Ectodermal cell (in vitro differentiated cells): ENCODE data around the gene EFNA5.

Experiments
- H3K27ac ChIP-seq: 2 replicates; pipeline ENCODE4 v1.7.0; 2013; ENCODE audit warnings: mild to moderate bottlenecking, low read depth, low read length; ENCODE audit not compliant: insufficient read depth, poor library complexity, severe bottlenecking
- H3K27me3 ChIP-seq: 2 replicates; pipeline ENCODE4 v1.7.0; 2013; ENCODE audit warnings: mild to moderate bottlenecking, low read length; ENCODE audit not compliant: insufficient read depth, control insufficient read depth, poor library complexity, severe bottlenecking
- H3K36me3 ChIP-seq: one replicate; pipeline ENCODE4 v1.7.0; 2013; ENCODE audit warnings: low read length; ENCODE audit not compliant: control insufficient read depth, insufficient read depth
- H3K4me1 ChIP-seq: one replicate; pipeline ENCODE4 v1.7.0; 2013; ENCODE audit warnings: low read length; ENCODE audit not compliant: control insufficient read depth, insufficient read depth
- H3K4me3 ChIP-seq: 2 replicates; pipeline ENCODE4 v1.7.0; 2013; ENCODE audit warnings: low read depth, low read length, control low read depth; ENCODE audit not compliant: insufficient read depth
- H3K9me3 ChIP-seq: 2 replicates; pipeline ENCODE4 v1.7.0; 2013; ENCODE audit warnings: mild to moderate bottlenecking, low read length, moderate library complexity; ENCODE audit not compliant: control insufficient read depth
- WGBS, 2 experiments: methylation state at CpG; one replicate each; pipeline ENCODE4 v1.1.7; 2013; ENCODE audit warnings: missing lambda C conversion rate in 2 of 2; 5-methylcytosine and 5-hydroxymethylcytosine counted together

The EFNA5 gene

DNA sequence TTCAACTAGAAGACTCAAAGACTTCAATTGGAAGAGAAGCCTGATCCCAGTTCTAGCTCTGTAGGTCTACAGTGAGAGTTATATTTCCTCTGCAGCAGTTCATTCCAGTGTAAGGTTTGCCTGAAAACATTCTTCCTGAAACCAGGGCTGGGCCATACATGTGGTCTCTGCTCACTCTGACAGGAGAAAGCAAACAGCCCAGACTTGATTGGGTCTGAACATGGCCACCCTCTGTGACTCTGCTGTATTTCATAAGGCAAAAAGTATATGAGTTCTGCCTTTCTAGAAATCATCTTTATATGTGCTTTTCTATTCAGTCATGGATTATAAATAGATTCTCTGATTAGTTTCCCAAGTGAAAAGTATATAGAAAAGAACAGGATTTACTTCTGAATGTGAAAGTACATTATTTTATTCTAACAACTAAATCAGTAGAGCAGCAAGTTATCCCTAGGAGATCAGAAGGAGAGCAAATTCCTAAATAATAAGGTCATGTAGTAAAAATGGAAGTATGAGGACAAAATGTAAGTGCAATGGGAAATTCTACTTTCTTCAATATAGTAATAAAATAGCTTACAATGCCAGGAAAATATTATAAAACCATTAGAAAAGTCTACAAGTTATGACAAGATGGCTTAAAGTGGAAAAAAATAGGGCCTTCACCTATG is 144.3 kb downstream of the EFNA5 start:
- Histone ChIP-seq H3K27me3 (no peaks in the 10 kb centered on the region), H3K9me3 (no peaks in the 10 kb centered on the region), H3K4me1 (peaks cover 12% of the 10 kb centered on the region), H3K27ac (no peak overlapping the region), H3K36me3 (no peaks in the 10 kb centered on the region), H3K4me3 (no peak overlapping the region)

GRCh38 chr5:107524111-107524510 is 146.6 kb downstream of the EFNA5 start:
- no peak overlapping the region for H3K4me3 ChIP-seq
- no peaks in the 10 kb centered on the region for H3K27me3 ChIP-seq
- H3K9me3 ChIP-seq: no peaks in the 10 kb centered on the region
- H3K36me3 ChIP-seq: no peaks in the 10 kb centered on the region
- H3K4me1 ChIP-seq: peaks cover 17% of the 10 kb centered on the region
- 97% methylated on average over 2 of the region's 2 CpGs for WGBS, 2 experiments
- H3K27ac ChIP-seq: no peak overlapping the region

DNA sequence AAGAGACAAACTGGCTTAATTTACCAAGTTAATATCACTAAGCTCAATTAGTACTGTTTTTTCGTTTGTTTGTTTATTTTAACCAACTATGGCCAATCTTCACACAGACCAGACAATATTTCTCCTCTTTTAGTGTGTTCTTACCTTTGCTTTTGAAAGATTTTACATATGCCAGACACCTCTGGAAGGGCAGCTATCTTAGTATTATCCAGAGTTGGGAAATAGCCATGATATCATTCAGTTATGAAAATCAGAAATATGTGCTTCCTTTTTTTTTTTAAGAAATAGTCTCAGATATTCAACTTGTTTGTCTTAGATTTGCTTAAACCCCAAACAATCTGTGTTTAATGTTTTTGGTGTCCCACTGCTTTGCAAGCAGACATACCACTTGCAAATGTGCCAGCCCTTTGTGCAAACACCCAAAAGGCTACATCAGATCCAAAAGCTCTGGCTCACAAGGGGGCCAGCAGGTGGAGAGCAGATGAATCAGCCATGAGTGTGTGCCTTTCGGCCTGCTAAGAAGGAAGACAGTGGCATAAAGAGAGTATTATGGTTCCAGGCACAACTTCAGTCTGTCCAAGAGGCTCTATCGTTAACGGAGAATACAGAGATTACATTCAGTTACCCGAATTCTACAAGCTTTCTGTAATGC is 147.6 kb downstream of the EFNA5 start:
- no peak overlapping the region for H3K27ac ChIP-seq
- H3K9me3 ChIP-seq: no peaks in the 10 kb centered on the region
- H3K4me1 ChIP-seq: peaks cover 21% of the 10 kb centered on the region
- H3K27me3 ChIP-seq: no peaks in the 10 kb centered on the region
- no peak overlapping the region for H3K4me3 ChIP-seq
- WGBS, 2 experiments: 81% methylated on average over 5 of the region's 5 CpGs
- H3K36me3 ChIP-seq: no peaks in the 10 kb centered on the region

- Histone ChIP-seq H3K36me3 (no peaks in the 10 kb centered on the region), H3K27me3 (no peaks in the 10 kb centered on the region), H3K4me3 (no peak overlapping the region), H3K27ac (no peak overlapping the region), H3K9me3 (no peaks in the 10 kb centered on the region), H3K4me1 (peaks cover 21% of the 10 kb centered on the region)
- 93 to 97% methylated on average over 4 of the region's 4 CpGs for WGBS, 2 experiments
Observed at GRCh38 chr5:107522456-107522855, 148.3 kb downstream of the EFNA5 start.

DNA sequence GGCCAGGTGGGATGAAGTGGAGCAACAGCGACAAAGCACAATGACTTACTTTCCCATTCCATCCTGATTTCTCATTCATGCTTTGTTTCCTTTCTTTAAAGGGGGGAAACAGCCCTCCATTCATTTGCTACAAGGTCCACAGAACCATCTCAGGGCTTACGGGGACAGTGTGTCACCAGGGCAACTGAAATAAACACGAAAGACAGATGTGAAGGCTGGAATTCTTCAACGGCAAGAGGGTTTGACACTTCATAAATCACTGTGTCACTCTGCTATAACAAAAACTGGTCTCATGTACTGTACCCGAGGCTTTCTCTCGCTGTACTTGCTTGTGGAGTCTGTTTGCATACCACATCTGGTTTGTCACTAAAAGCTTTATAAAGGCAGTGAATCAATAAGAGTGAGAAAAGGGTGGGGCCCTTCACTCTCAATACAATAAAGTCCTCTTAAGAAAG is 150.8 kb downstream of the EFNA5 start:
- peak overlapping the region; percentile 73 for H3K27ac ChIP-seq
- H3K36me3 ChIP-seq: no peaks in the 10 kb centered on the region
- no peaks in the 10 kb centered on the region for H3K9me3 ChIP-seq
- no peaks in the 10 kb centered on the region for H3K27me3 ChIP-seq
- no peak overlapping the region for H3K4me3 ChIP-seq
- WGBS, 2 experiments: 18 to 31% methylated on average over 6 of the region's 6 CpGs
- peaks cover 29% of the 10 kb centered on the region for H3K4me1 ChIP-seq

- 28 to 33% methylated on average over 1 of the region's 2 CpGs for WGBS, 2 experiments
- Histone ChIP-seq H3K27ac (peak overlapping the region; percentile 57), H3K9me3 (no peaks in the 10 kb centered on the region), H3K4me1 (peaks cover 42% of the 10 kb centered on the region), H3K36me3 (no peaks in the 10 kb centered on the region), H3K4me3 (no peak overlapping the region), H3K27me3 (no peaks in the 10 kb centered on the region)
Observed at GRCh38 chr5:107518616-107519015, 152.1 kb downstream of the EFNA5 start.

DNA sequence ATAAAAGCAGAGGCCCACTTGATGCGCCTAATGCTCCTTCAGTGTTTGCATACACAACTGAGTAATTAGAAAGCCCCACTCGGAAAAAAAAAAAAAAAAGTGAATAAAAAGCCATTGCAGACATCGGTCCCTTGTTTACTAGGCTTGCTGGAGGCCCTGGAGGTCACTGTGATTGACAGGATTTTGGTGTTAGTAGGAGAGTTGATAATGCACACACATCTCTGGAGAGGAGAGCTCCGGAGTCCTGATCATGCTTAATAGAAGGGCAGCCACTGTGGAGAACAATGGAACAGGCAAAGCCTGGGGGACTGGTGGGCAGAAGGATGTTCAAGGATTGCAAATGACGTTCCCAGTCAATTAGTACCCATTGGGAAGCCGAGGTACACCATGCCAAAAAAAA is 152.5 kb downstream of the EFNA5 start:
- WGBS, 2 experiments: 39 to 45% methylated on average over 6 of the region's 6 CpGs
- H3K27me3 ChIP-seq: no peaks in the 10 kb centered on the region
- no peak overlapping the region for H3K4me3 ChIP-seq
- H3K4me1 ChIP-seq: peaks cover 47% of the 10 kb centered on the region
- peak overlapping the region; percentile 57 for H3K27ac ChIP-seq
- no peaks in the 10 kb centered on the region for H3K36me3 ChIP-seq
- H3K9me3 ChIP-seq: no peaks in the 10 kb centered on the region

GRCh38 chr5:107517185-107518033 is 153.3 kb downstream of the EFNA5 start:
- WGBS, 2 experiments: 94 to 95% methylated on average over 6 to 7 of the region's 10 CpGs
- Histone ChIP-seq H3K36me3 (no peaks in the 10 kb centered on the region), H3K27ac (no peak overlapping the region), H3K27me3 (no peaks in the 10 kb centered on the region), H3K4me1 (peaks cover 55% of the 10 kb centered on the region), H3K4me3 (no peak overlapping the region), H3K9me3 (no peaks in the 10 kb centered on the region)

- Histone ChIP-seq H3K27me3 (no peaks in the 10 kb centered on the region), H3K4me1 (peaks cover 60% of the 10 kb centered on the region), H3K36me3 (no peaks in the 10 kb centered on the region), H3K4me3 (no peak overlapping the region), H3K9me3 (no peaks in the 10 kb centered on the region), H3K27ac (no peak overlapping the region)
- 100% methylated on average over 2 to 3 of the region's 3 CpGs for WGBS, 2 experiments
Observed at GRCh38 chr5:107516452-107517184, 154.1 kb downstream of the EFNA5 start.
